Endothelial cell of umbilical vein (primary cell): Measurements from ENCODE around the gene ATP6V1G1. TPM values are rescaled to one million over a fixed set of nuclear protein-coding genes. Genes with fewer than 3 reads are reported as not detected.

Experiments used
- BruUV-seq: library from RNA; stranded (reverse); fragments of 400-500 nt; replicated peaks from 2 replicates; lab custom pipeline; 2021; lab: Mats Ljungman, UMichigan
- CTCF ChIA-PET: fragments of 300-600, 350-600 bp; sonication (Branson Sonifier 250); formaldehyde crosslinking; loops from one replicate; lab custom pipeline; 2021; ENCODE audit warnings: antibody characterized with exemption, inconsistent platforms; lab: Charles Lee
- POLR2A ChIA-PET: fragments of 300-600, 350-600 bp; sonication (Branson Sonifier 250); formaldehyde crosslinking; loops from one replicate; lab custom pipeline; 2021; ENCODE audit warnings: antibody characterized with exemption, inconsistent platforms; lab: Charles Lee
- DNase-seq: peaks from one replicate; pipeline ENCODE4 v3.0.0-alpha.2; 2011; ENCODE audit warnings: low read depth, low spot score
- FAIRE-seq: peaks from 2 replicates; lab custom pipeline; 2011; peaks lifted over from hg19 to GRCh38; lab: Jason Lieb, UNC
- H2AFZ ChIP-seq: 2 replicates; pipeline ENCODE4 v1.6.0; 2012; ENCODE audit warnings: low read depth, low read length, control low read depth, inconsistent platforms
- H3K27ac ChIP-seq: 2 replicates; pipeline ENCODE4 v1.5.1; 2011; ENCODE audit warnings: low read depth, mild to moderate bottlenecking, control low read depth, low read length, moderate library complexity; ENCODE audit not compliant: insufficient read depth
- H3K27me3 ChIP-seq, 2 experiments: 2 replicates each; pipeline versions ENCODE4 v1.6.0 to v1.6.1; 2011; ENCODE audit warnings: low read length in 2 of 2, mixed read lengths in 1 of 2; ENCODE audit not compliant: control insufficient read depth in 2 of 2, insufficient read depth in 2 of 2
- H3K36me3 ChIP-seq, 2 experiments: 2 replicates in 1 of 2; 3 replicates in 1 of 2; pipeline ENCODE4 v1.5.1; 2011; ENCODE audit warnings: low read length in 2 of 2, mild to moderate bottlenecking in 1 of 2, moderate library complexity in 1 of 2; ENCODE audit not compliant: control insufficient read depth in 2 of 2, insufficient read depth in 2 of 2; ENCODE audit errors: extremely low read depth in 1 of 2
- H3K4me1 ChIP-seq: 3 replicates; pipeline ENCODE4 v1.5.1; 2011; ENCODE audit warnings: mild to moderate bottlenecking, low read length; ENCODE audit not compliant: control insufficient read depth, insufficient read depth; ENCODE audit errors: extremely low read depth
- H3K4me2 ChIP-seq: 2 replicates; pipeline ENCODE4 v1.6.1; 2011; ENCODE audit warnings: low read length, control low read depth, mixed read lengths; ENCODE audit not compliant: insufficient read depth
- H3K4me3 ChIP-seq, 3 experiments: fragments of 200-600 bp in 1 of 3; sonication (generic), shearing (Covaris generic) in 1 of 3; replicated peaks in 1 of 3; 2 replicates each; pipeline ENCODE4 v1.5.1; 2011 to 2016; ENCODE audit warnings: control low read depth in 3 of 3, low read length in 3 of 3, mild to moderate bottlenecking in 2 of 3, inconsistent platforms in 1 of 3, low read depth in 1 of 3, moderate library complexity in 1 of 3; ENCODE audit not compliant: insufficient read depth in 1 of 3
- H3K79me2 ChIP-seq: 2 replicates; pipeline ENCODE4 v1.6.0; 2012; ENCODE audit warnings: low read length, inconsistent platforms; ENCODE audit not compliant: control insufficient read depth, insufficient read depth
- H3K9ac ChIP-seq: replicated peaks from 2 replicates; pipeline ENCODE3; 2011; ENCODE audit warnings: low read length, control low read depth; ENCODE audit not compliant: insufficient read depth; ENCODE audit errors: extremely low read depth
- H3K9me1 ChIP-seq: replicated peaks from 3 replicates; pipeline ENCODE4 v1.6.0; 2011; ENCODE audit warnings: mild to moderate bottlenecking, low read length; ENCODE audit not compliant: control insufficient read depth, insufficient read depth; ENCODE audit errors: extremely low read depth
- H3K9me3 ChIP-seq: replicated peaks from 2 replicates; pipeline ENCODE4 v1.5.1; 2012; ENCODE audit warnings: low read length, inconsistent platforms; ENCODE audit not compliant: control insufficient read depth, insufficient read depth
- H4K20me1 ChIP-seq: replicated peaks from 2 replicates; pipeline ENCODE3; 2011; ENCODE audit warnings: mild to moderate bottlenecking, low read length; ENCODE audit not compliant: control insufficient read depth, insufficient read depth; ENCODE audit errors: extremely low read depth
- FOS ChIP-seq: IDR thresholded peaks from 2 replicates; pipeline ENCODE4 v1.6.1; 2011; ENCODE audit warnings: mild to moderate bottlenecking, low read length, moderate library complexity, borderline replicate concordance; ENCODE audit not compliant: insufficient read depth
- JUN ChIP-seq: IDR thresholded peaks from 2 replicates; pipeline ENCODE4 v1.6.1; 2011; ENCODE audit warnings: borderline replicate concordance, low read depth; ENCODE audit not compliant: insufficient read length, insufficient read depth
- MAX ChIP-seq: IDR thresholded peaks from 2 replicates; pipeline ENCODE4 v1.6.1; 2011; ENCODE audit not compliant: insufficient read depth, insufficient read length
- dilution Hi-C: fragments of 300-500 bp; cut with MboI; formaldehyde crosslinking; loops from one replicate; pipeline ENCODE4 v1.15.0; 2019; ENCODE audit warnings: low sequenced_read_pairs; ENCODE audit not compliant: extremely low pct_ligation_motif_present
- intact Hi-C: fragments of 100-400 bp; cut with micrococcal nuclease; formaldehyde crosslinking; loops from one replicate; pipeline ENCODE4 v1.10.0; 2022
- polyA plus RNA-seq, 4 experiments: library from polyadenylated mRNA; depleted of rRNA in 3 of 4; stranded (reverse) in 3 of 4; unstranded in 1 of 4; fragments of >200 nt; gene quantifications; 2 replicates each; pipeline versions ENCODE4 v1.2.1 to v1.2.3, GENCODE V29; 2011 to 2012; ENCODE audit warnings: missing spikeins in 1 of 4
- total RNA-seq: library from RNA; stranded (reverse); gene quantifications from 2 replicates; pipeline ENCODE4 v1.2.3, GENCODE V29; 2021
- TF ChIP-seq, protein P1 (sequence below), 2 donors: IDR thresholded peaks; 1 replicate in 1 of 2; 2 replicates in 1 of 2; pipeline ENCODE4 v1.5.1; 2011; ENCODE audit warnings: low read length in 2 of 2, mild to moderate bottlenecking in 2 of 2, moderate library complexity in 2 of 2, control low read depth in 1 of 2, inconsistent platforms in 1 of 2, low read depth in 1 of 2; ENCODE audit not compliant: insufficient read depth in 1 of 2; ENCODE audit errors: extremely low read depth in 1 of 2

Gene ATP6V1G1
- total and polyA plus RNA-seq, 2 donors (not counting 3 experiments of a cell fraction or from before 2014, with no cell fraction given) = 78.9 to 96.9 TPM

DNA sequence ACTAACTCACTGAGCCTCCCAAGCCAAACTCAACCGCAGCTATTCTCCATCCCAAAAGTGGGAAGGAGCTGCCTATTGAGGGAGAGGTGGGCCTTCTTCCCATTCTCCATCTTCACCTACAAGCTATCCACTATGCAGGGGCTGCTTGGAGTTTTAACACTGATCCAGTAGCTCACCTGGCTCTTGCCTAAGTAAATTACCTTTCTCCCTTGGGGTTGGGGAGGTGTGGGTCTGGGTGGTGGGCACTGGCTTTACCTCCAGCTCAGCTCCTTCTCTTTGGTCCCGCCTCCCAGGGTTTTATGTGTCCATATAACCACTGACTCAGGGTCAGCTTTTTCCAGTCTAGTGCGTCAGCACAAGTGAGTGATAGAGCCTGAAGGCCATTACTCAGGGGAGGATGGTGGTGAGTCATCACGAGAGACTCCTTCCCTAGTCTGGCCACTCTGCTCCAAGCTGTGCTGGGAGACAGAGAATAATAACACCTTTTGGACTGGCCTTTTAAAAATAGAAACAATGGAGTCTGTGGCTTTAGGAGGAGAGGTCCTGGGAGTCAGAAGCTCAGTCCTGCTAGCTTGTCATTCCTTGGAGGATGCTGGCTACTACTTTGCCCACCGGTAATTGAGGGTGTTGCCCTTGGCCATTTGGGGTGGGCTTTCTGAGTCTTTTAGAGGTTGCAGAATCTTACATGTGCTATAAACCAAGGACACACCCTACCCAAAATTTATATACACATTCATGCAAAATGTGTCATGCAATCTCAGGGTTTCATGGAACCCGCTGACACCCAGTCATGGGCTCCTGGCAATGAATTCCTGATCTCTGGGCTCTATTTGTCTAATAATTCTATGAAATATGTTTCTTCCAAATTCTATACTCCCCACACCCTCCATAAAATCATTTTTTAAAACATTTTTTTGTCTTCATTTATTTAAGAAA lies 35.6 kb upstream of the ATP6V1G1 start:
- intact Hi-C loops (loop anchor here (1.0 kb wide), 2 partner anchors 35 to 47 kb away; partner anchors contain the start of genes ATP6V1G1 and WHRN), dilution Hi-C loops (no loop called here)
- H3K79me2 ChIP-seq = no peaks in the 10 kb centered on the region
- no peak overlapping the region for H3K9ac ChIP-seq
- H2AFZ ChIP-seq = no peak overlapping the region
- no peak overlapping the region for H3K4me2 ChIP-seq
- H3K9me3 ChIP-seq = no peaks in the 10 kb centered on the region
- H3K4me1 ChIP-seq = peaks cover 4% of the 10 kb centered on the region
- no peaks in the 10 kb centered on the region for H3K9me1 ChIP-seq
- no peaks in the 10 kb centered on the region for H3K36me3 ChIP-seq
- TF ChIP-seq JUN = peak; percentile 96
- TF ChIP-seq, protein P1, sequence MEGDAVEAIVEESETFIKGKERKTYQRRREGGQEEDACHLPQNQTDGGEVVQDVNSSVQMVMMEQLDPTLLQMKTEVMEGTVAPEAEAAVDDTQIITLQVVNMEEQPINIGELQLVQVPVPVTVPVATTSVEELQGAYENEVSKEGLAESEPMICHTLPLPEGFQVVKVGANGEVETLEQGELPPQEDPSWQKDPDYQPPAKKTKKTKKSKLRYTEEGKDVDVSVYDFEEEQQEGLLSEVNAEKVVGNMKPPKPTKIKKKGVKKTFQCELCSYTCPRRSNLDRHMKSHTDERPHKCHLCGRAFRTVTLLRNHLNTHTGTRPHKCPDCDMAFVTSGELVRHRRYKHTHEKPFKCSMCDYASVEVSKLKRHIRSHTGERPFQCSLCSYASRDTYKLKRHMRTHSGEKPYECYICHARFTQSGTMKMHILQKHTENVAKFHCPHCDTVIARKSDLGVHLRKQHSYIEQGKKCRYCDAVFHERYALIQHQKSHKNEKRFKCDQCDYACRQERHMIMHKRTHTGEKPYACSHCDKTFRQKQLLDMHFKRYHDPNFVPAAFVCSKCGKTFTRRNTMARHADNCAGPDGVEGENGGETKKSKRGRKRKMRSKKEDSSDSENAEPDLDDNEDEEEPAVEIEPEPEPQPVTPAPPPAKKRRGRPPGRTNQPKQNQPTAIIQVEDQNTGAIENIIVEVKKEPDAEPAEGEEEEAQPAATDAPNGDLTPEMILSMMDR (IDR thresholded peaks at IDR 0.05; ENCODE audit: extremely low read depth in 1 of 2, insufficient read depth in 1 of 2, low read depth in 1 of 2, low read length in 2 of 2) = no peak
- TF ChIP-seq FOS = peak; percentile 92
- no peak for TF ChIP-seq MAX
- H3K27me3 ChIP-seq = no peaks in the 10 kb centered on the region
- ChIA-PET CTCF (interaction anchor here (0.6 to 1.4 kb wide), 11 partner anchors 9 to 593 kb away, joined by 3 to 7 read pairs (median 4); partner anchors contain the start of gene ATP6V1G1), POLR2A (interaction anchor here (1.2 kb wide), 1 partner anchor 36 kb away, joined by 5 read pairs; the partner anchor contains the start of gene ATP6V1G1)
- H3K27ac ChIP-seq = peak overlapping the region; percentile 23
- H4K20me1 ChIP-seq = no peaks in the 10 kb centered on the region
- H3K4me3 ChIP-seq = no peak overlapping the region
- no TSS peak for BruUV-seq
- DNase-seq (peak; percentile 86), FAIRE-seq (peak; percentile 4)
